Jurkat, Clone E6-1 (cell line): Measurements from ENCODE around the gene SCMH1. TPM values are rescaled to one million over a fixed set of nuclear protein-coding genes. Genes with fewer than 3 reads are reported as not detected.

ENCODE experiments used
- DNase-seq: peaks from one replicate; pipeline ENCODE4 v3.0.0-alpha.2; 2011; ENCODE audit warnings: low read depth, low spot score
- H3K4me3 ChIP-seq: 2 replicates; pipeline ENCODE4 v1.5.1; 2011; ENCODE audit warnings: mild to moderate bottlenecking, low read length, control low read depth, moderate library complexity
- polyA plus RNA-seq: library from polyadenylated mRNA; unstranded; fragments of >200 nt; gene quantifications from one replicate; pipeline ENCODE4 v1.2.1, GENCODE V29; 2012; ENCODE audit warnings: missing spikeins; ENCODE audit not compliant: insufficient read length, insufficient read depth

Gene SCMH1
- polyA plus RNA-seq, result 54.6 TPM

GRCh38 chr1:41241749-41242341 is at the start of gene SCMH1:
Gene SCMH1 (minus strand): TSS chr1:41242306. CDS start chr1:41186133, 56,173 bp downstream.
- no peak for DNase-seq
- peak within 1 kb of the TSS; percentile 74 for H3K4me3 ChIP-seq

GRCh38 chr1:41291195-41291594 is 49.1 kb upstream of the SCMH1 start:
- H3K4me3 ChIP-seq, result no peak overlapping the region
- DNase-seq, result no peak

- no peak for DNase-seq
- H3K4me3 ChIP-seq, result no peak overlapping the region
These were observed 47.1 kb upstream of the SCMH1 start for GRCh38 chr1:41289196-41289595.

GRCh38 chr1:41286992-41287391 is 44.9 kb upstream of the SCMH1 start:
- peak; percentile 15 for DNase-seq
- no peak overlapping the region for H3K4me3 ChIP-seq

- DNase-seq, result no peak
- H3K4me3 ChIP-seq, result no peak overlapping the region
These were observed 44.4 kb upstream of the SCMH1 start for GRCh38 chr1:41286486-41286885.

- H3K4me3 ChIP-seq, result no peak overlapping the region
- no peak for DNase-seq
These were observed 43.7 kb upstream of the SCMH1 start for GRCh38 chr1:41285818-41286217.

GRCh38 chr1:41284121-41284520 is 42.0 kb upstream of the SCMH1 start:
- DNase-seq, result no peak
- H3K4me3 ChIP-seq, result no peak overlapping the region

- peak; percentile 6 for DNase-seq
These were observed 40.7 kb upstream of the SCMH1 start for GRCh38 chr1:41282679-41283317.

GRCh38 chr1:41281334-41281733 is 39.2 kb upstream of the SCMH1 start:
- DNase-seq, result no peak
- H3K4me3 ChIP-seq, result no peak overlapping the region

More at GRCh38 chr1:41282679-41283317, 40.7 kb upstream of the SCMH1 start:
- H3K4me3 ChIP-seq, result no peak overlapping the region

GRCh38 chr1:41280202-41281032 is 38.3 kb upstream of the SCMH1 start:
- no peak for DNase-seq
- no peak overlapping the region for H3K4me3 ChIP-seq

GRCh38 chr1:41278076-41278475 is 36.0 kb upstream of the SCMH1 start:
- no peak overlapping the region for H3K4me3 ChIP-seq
- DNase-seq, result no peak

GRCh38 chr1:41277371-41277975 is 35.4 kb upstream of the SCMH1 start:
- no peak for DNase-seq
- H3K4me3 ChIP-seq, result no peak overlapping the region

- no peak overlapping the region for H3K4me3 ChIP-seq
- no peak for DNase-seq
These were observed 33.7 kb upstream of the SCMH1 start for GRCh38 chr1:41275831-41276230.

- no peak for DNase-seq
- H3K4me3 ChIP-seq, result no peak overlapping the region
These were observed 32.8 kb upstream of the SCMH1 start for GRCh38 chr1:41274752-41275545.

- DNase-seq, result no peak
- no peak overlapping the region for H3K4me3 ChIP-seq
These were observed 30.5 kb upstream of the SCMH1 start for GRCh38 chr1:41272601-41273000.

GRCh38 chr1:41268154-41268770 is 26.2 kb upstream of the SCMH1 start:
- DNase-seq, result peak; percentile 29
- H3K4me3 ChIP-seq, result no peak overlapping the region

- no peak for DNase-seq
- no peak overlapping the region for H3K4me3 ChIP-seq
These were observed 20.0 kb upstream of the SCMH1 start for GRCh38 chr1:41261926-41262618.

GRCh38 chr1:41260768-41261167 is 18.7 kb upstream of the SCMH1 start:
- no peak for DNase-seq

More at GRCh38 chr1:41260768-41261167, 18.7 kb upstream of the SCMH1 start:
- no peak overlapping the region for H3K4me3 ChIP-seq
